B cell (primary cell): ENCODE data around the gene BOK. TPM values are rescaled to one million over a fixed set of nuclear protein-coding genes. Genes with fewer than 3 reads are reported as not detected.

Experiments used
- ATAC-seq: fragments of 200-7000 bp; cut with Tn5 transposase; one replicate; pipeline ENCODE4 v1.10.0; 2021; ENCODE audit warnings: low read depth, mild to moderate bottlenecking, moderate number of reproducible peaks, moderate library complexity
- CTCF ChIA-PET: fragments of 350-600 bp; sonication (Branson Sonifier 250); formaldehyde crosslinking; loops from one replicate; lab custom pipeline; 2021; ENCODE audit warnings: antibody characterized with exemption, inconsistent platforms; lab: Charles Lee
- POLR2A ChIA-PET: fragments of 350-600 bp; sonication (Branson Sonifier 250); formaldehyde crosslinking; loops from one replicate; lab custom pipeline; 2021; ENCODE audit warnings: antibody characterized with exemption; lab: Charles Lee
- DNase-seq: peaks from one replicate; pipeline ENCODE4 v3.0.0; 2013
- H2AFZ ChIP-seq: 2 replicates; pipeline ENCODE4 v1.6.1; 2012; ENCODE audit warnings: mild to moderate bottlenecking, low read depth, low read length; ENCODE audit not compliant: insufficient read depth, poor library complexity, severe bottlenecking
- H3K27ac ChIP-seq, 2 donors: 1 replicate in 1 of 2; 2 replicates in 1 of 2; pipeline ENCODE4 v1.5.1; 2012 to 2013; ENCODE audit warnings: low read length in 2 of 2, mild to moderate bottlenecking in 2 of 2, moderate library complexity in 1 of 2
- H3K27me3 ChIP-seq, 4 experiments: fragments of 200-600 bp in 1 of 4; sonication (generic) in 1 of 4; replicated peaks in 1 of 4; 1 replicate in 2 of 4; 2 replicates in 2 of 4; pipeline versions ENCODE4 v1.6.1 to v1.7.0; 2013 to 2016; ENCODE audit warnings: low read length in 3 of 4, mild to moderate bottlenecking in 2 of 4, mixed read lengths in 1 of 4, moderate library complexity in 1 of 4; ENCODE audit not compliant: insufficient read depth in 4 of 4, control insufficient read depth in 3 of 4; ENCODE audit errors: control extremely low read depth in 1 of 4
- H3K36me3 ChIP-seq, 2 experiments: replicated peaks in 1 of 2; 1 replicate in 1 of 2; 2 replicates in 1 of 2; pipeline versions ENCODE4 v1.6.1 to v1.7.1; 2013; ENCODE audit warnings: low read length in 1 of 2; ENCODE audit not compliant: insufficient read depth in 2 of 2, control insufficient read depth in 1 of 2; ENCODE audit errors: control extremely low read depth in 1 of 2, extremely low read depth in 1 of 2
- H3K4me1 ChIP-seq, 2 donors: fragments of 200-600 bp in 1 of 2; sonication (generic) in 1 of 2; 1 replicate in 1 of 2; 2 replicates in 1 of 2; pipeline versions ENCODE4 v1.5.1 to v1.6.1; 2013 to 2017; ENCODE audit warnings: low read length in 2 of 2; ENCODE audit not compliant: control insufficient read depth in 2 of 2, insufficient read depth in 2 of 2
- H3K4me2 ChIP-seq: replicated peaks from 2 replicates; pipeline ENCODE3; 2012; ENCODE audit warnings: mild to moderate bottlenecking, low read depth, low read length; ENCODE audit not compliant: poor library complexity, severe bottlenecking
- H3K4me3 ChIP-seq, 5 experiments: fragments of 200-600 bp in 1 of 5; sonication (generic) in 1 of 5; 1 replicate in 3 of 5; 2 replicates in 2 of 5; pipeline versions ENCODE4 v1.5.1 to v1.7.0; 2011 to 2016; ENCODE audit warnings: low read length in 4 of 5, mild to moderate bottlenecking in 4 of 5, low read depth in 2 of 5, control low read depth in 1 of 5, moderate library complexity in 1 of 5; ENCODE audit not compliant: insufficient read depth in 1 of 5; ENCODE audit errors: control extremely low read depth in 1 of 5, extremely low read depth in 1 of 5
- H3K79me2 ChIP-seq: fragments of 200-600 bp; sonication (generic); one replicate; pipeline ENCODE4 v1.6.0; 2016; ENCODE audit warnings: low read length; ENCODE audit not compliant: control insufficient read depth, insufficient read depth
- H3K9ac ChIP-seq: fragments of 200-600 bp; sonication (generic); 2 replicates; pipeline ENCODE4 v1.6.1; 2017; ENCODE audit warnings: mild to moderate bottlenecking, low read length, moderate library complexity
- H3K9me3 ChIP-seq, 3 donors: one replicate each; pipeline versions ENCODE4 v1.6.1 to v1.7.1; 2013; ENCODE audit warnings: low read length in 2 of 3; ENCODE audit not compliant: control insufficient read depth in 2 of 3, insufficient read depth in 1 of 3; ENCODE audit errors: control extremely low read depth in 1 of 3
- H4K20me1 ChIP-seq: 2 replicates; pipeline ENCODE4 v1.6.0; 2012; ENCODE audit warnings: mild to moderate bottlenecking, low read length; ENCODE audit not compliant: insufficient read depth, control insufficient read depth, poor library complexity, severe bottlenecking
- H3K27ac Mint-ChIP-seq: one replicate; pipeline ENCODE4 v1.8.0; 2021; ENCODE audit warnings: mixed read lengths
- H3K27me3 Mint-ChIP-seq: one replicate; pipeline ENCODE4 v1.8.0; 2021; ENCODE audit warnings: mixed read lengths
- H3K4me1 Mint-ChIP-seq: one replicate; pipeline ENCODE4 v1.8.0; 2021; ENCODE audit warnings: mixed read lengths
- H3K4me3 Mint-ChIP-seq: one replicate; pipeline ENCODE4 v1.8.0; 2021; ENCODE audit warnings: mixed read lengths
- H3K9me3 Mint-ChIP-seq: one replicate; pipeline ENCODE4 v1.8.0; 2022; ENCODE audit warnings: mixed read lengths; ENCODE audit not compliant: insufficient read depth
- EZH2 ChIP-seq: IDR thresholded peaks from 2 replicates; pipeline ENCODE4 v1.6.1; 2012; ENCODE audit warnings: borderline replicate concordance, low read depth, mild to moderate bottlenecking, moderate library complexity, low read length; ENCODE audit not compliant: insufficient read depth, poor library complexity, severe bottlenecking
- WGBS: methylation state at CpG from one replicate; pipeline ENCODE4 v1.1.5; 2013; ENCODE audit warnings: missing lambda C conversion rate; ENCODE audit not compliant: insufficient coverage; 5-methylcytosine and 5-hydroxymethylcytosine counted together
- intact Hi-C: fragments of 100-400 bp; cut with micrococcal nuclease; formaldehyde crosslinking; loops from one replicate; pipeline ENCODE4 v1.10.0; 2022
- polyA plus RNA-seq: library from polyadenylated mRNA; depleted of rRNA; stranded (reverse); fragments of >200 nt; gene quantifications from 2 replicates; pipeline ENCODE4 v1.2.3, GENCODE V29; 2012
- total RNA-seq, 2 donors: library from RNA; stranded (reverse); fragments of 120-200 nt in 1 of 2; gene quantifications; 1 replicate in 1 of 2; 2 replicates in 1 of 2; pipeline versions ENCODE4 v1.2.3 to v1.2.4, GENCODE V29; 2013 to 2022
- TF ChIP-seq, protein P1 (sequence below): fragments of 200-600 bp; IDR thresholded peaks from one replicate; pipeline ENCODE4 v1.8.0; 2022; ENCODE audit warnings: antibody characterized with exemption, mild to moderate bottlenecking

BOK gene
- total and polyA plus RNA-seq, 2 donors (not counting 1 experiment from before 2014, with no cell fraction given) = 0.10 to 0.22 TPM

DNA sequence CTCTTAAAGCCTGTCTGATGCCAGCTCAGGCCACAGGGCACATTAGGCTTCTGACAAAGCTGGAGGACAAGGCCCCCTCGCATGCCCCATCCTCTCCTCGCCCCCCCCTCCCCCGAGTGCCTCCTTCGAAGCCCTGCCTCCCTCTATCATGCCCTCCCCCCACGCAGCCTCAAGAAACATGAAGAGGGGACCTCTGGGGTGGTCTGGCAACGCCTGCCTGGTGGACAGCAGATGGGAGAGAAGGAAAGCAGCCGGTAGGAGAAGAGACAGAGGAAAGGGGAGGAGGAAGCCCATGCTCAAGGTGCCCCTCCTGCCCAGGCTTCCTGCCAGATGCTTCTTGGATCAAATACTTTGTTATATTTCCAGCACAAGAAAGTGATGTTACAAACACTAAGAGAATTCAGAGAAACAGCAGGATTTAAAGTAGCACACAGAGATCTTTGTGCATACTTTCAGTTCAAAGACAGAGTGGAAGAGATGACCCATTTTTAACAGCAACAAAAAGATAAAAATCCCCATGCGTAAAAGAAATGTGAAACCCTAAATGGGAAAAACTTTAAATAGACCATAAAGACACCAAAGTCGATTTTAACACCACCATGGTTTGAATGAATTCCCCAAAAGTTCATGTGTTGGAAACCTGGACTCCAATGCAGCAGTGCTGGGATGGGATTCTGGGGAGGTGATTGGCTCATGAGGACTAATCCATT lies 19.0 kb downstream of the BOK start:
- CTCF ChIA-PET = no interaction called here

DNA sequence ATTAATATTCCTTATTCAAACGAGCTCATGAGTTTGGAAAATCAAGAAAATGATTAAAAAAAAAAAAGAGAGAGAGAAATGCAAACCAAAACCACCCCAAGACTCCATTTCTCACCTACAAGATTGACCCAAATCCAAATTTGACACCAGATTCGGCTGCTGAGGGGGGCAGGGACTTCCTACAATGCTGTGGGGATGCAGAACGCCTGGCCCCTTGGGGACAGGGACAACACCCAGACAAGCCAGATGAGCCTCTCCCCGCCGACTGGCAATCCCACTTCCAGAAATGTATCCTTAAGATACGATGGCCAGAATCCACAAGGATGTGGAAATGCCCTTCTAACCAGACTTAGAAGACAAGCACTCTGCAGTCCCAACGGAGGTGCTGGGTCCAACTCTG lies 20.7 kb downstream of the BOK start:
- TF ChIP-seq EZH2 = no peak
- TF ChIP-seq, protein P1, sequence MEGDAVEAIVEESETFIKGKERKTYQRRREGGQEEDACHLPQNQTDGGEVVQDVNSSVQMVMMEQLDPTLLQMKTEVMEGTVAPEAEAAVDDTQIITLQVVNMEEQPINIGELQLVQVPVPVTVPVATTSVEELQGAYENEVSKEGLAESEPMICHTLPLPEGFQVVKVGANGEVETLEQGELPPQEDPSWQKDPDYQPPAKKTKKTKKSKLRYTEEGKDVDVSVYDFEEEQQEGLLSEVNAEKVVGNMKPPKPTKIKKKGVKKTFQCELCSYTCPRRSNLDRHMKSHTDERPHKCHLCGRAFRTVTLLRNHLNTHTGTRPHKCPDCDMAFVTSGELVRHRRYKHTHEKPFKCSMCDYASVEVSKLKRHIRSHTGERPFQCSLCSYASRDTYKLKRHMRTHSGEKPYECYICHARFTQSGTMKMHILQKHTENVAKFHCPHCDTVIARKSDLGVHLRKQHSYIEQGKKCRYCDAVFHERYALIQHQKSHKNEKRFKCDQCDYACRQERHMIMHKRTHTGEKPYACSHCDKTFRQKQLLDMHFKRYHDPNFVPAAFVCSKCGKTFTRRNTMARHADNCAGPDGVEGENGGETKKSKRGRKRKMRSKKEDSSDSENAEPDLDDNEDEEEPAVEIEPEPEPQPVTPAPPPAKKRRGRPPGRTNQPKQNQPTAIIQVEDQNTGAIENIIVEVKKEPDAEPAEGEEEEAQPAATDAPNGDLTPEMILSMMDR = no peak
- H3K9ac ChIP-seq = no peak overlapping the region
- intact Hi-C loops = no loop called here

More for the DNA sequence above, 19.0 kb downstream of the BOK start:
- Histone ChIP-seq H2AFZ (no peak overlapping the region), H3K4me3 (no peak overlapping the region), H3K9me3 (no peaks in the 10 kb centered on the region), H3K4me1 (no peaks in the 10 kb centered on the region), H3K27me3 (no peaks in the 10 kb centered on the region), H3K36me3 (peaks cover 0 to 15% of the 10 kb centered on the region in 2 experiments), H3K4me2 (no peak overlapping the region), H3K9ac (no peak overlapping the region), H3K79me2 (no peaks in the 10 kb centered on the region), H3K27ac (no peak overlapping the region), H4K20me1 (no peaks in the 10 kb centered on the region)
- DNase-seq = no peak
- TF ChIP-seq, protein P1 = no peak
- no peak for TF ChIP-seq EZH2
- POLR2A ChIA-PET = no interaction called here
- Mint-ChIP-seq H3K9me3 (no peaks in the 10 kb centered on the region), H3K4me3 (no peak overlapping the region), H3K27ac (no peak overlapping the region), H3K4me1 (no peaks in the 10 kb centered on the region), H3K27me3 (no peaks in the 10 kb centered on the region)
- ATAC-seq = no peak
- WGBS = 69% methylated on average over 2 of the region's 9 CpGs
- intact Hi-C loops = no loop called here

More for the DNA sequence above, 20.7 kb downstream of the BOK start:
- no peak overlapping the region for H3K27ac Mint-ChIP-seq
- no peaks in the 10 kb centered on the region for H3K9me3 Mint-ChIP-seq
- no peak overlapping the region for H3K4me3 Mint-ChIP-seq
- Histone ChIP-seq H4K20me1 (no peaks in the 10 kb centered on the region), H3K9me3 (peaks cover 0 to 1% (median 0%) of the 10 kb centered on the region in 3 donors), H2AFZ (no peak overlapping the region), H3K27ac (no peak overlapping the region), H3K4me1 (no peaks in the 10 kb centered on the region), H3K4me3 (no peak overlapping the region), H3K27me3 (no peaks in the 10 kb centered on the region), H3K4me2 (no peak overlapping the region), H3K79me2 (no peaks in the 10 kb centered on the region), H3K36me3 (peaks cover 0 to 28% of the 10 kb centered on the region in 2 experiments)
- H3K27me3 Mint-ChIP-seq = no peaks in the 10 kb centered on the region
- CTCF ChIA-PET = no interaction called here
- POLR2A ChIA-PET = no interaction called here
- DNase-seq = no peak
- no peak for ATAC-seq
- no peaks in the 10 kb centered on the region for H3K4me1 Mint-ChIP-seq
- 98% methylated on average over 6 of the region's 7 CpGs for WGBS
